WTC11 (cell line): Measurements from ENCODE around the gene MFSD2A.

Experiments used
- ATF2 ChIP-seq: sonication (generic); formaldehyde crosslinking; IDR thresholded peaks from 2 replicates; pipeline ENCODE4 v1.8.1; 2022; ENCODE audit warnings: low read depth, missing genetic modification reagents, borderline replicate concordance
- ATF3 ChIP-seq: sonication (generic); formaldehyde crosslinking; conservative IDR thresholded peaks from 2 replicates; pipeline ENCODE4 v1.8.1; 2022; ENCODE audit warnings: mild to moderate bottlenecking, missing genetic modification reagents
- CTCF ChIP-seq: fragments of 200-600 bp; IDR thresholded peaks from 2 replicates; pipeline ENCODE4 v1.8.0; 2022; ENCODE audit warnings: antibody characterized with exemption
- GTF2I ChIP-seq: fragments of 250-450 bp; sonication (Bioruptor Pico); conservative IDR thresholded peaks from 2 replicates; pipeline ENCODE4 v1.4.0; 2021; ENCODE audit warnings: mild to moderate bottlenecking
- NFE2L1 ChIP-seq: sonication (generic); formaldehyde crosslinking; IDR thresholded peaks from 2 replicates; pipeline ENCODE4 v1.8.1; 2023; ENCODE audit warnings: missing genetic modification reagents
- NR2C2 ChIP-seq: sonication (generic); formaldehyde crosslinking; IDR thresholded peaks from 2 replicates; pipeline ENCODE4 v1.8.0; 2022; ENCODE audit warnings: mild to moderate bottlenecking, missing genetic modification reagents
- RORB ChIP-seq: fragments of 250-450 bp; sonication (Bioruptor Pico); IDR thresholded peaks from 2 replicates; pipeline ENCODE4 v1.9.0; 2021; ENCODE audit warnings: mild to moderate bottlenecking
- TCF7 ChIP-seq: sonication (generic); formaldehyde crosslinking; IDR thresholded peaks from 2 replicates; pipeline ENCODE4 v1.8.0; 2022; ENCODE audit warnings: mild to moderate bottlenecking, low read depth, missing genetic modification reagents, moderate library complexity
- ZNF121 ChIP-seq: sonication (generic); formaldehyde crosslinking; IDR thresholded peaks from 2 replicates; pipeline ENCODE4 v1.8.0; 2023; ENCODE audit warnings: missing genetic modification reagents
- ZNF138 ChIP-seq: sonication (generic); formaldehyde crosslinking; conservative IDR thresholded peaks from 2 replicates; pipeline ENCODE4 v1.8.1; 2022; ENCODE audit warnings: mild to moderate bottlenecking, moderate library complexity, missing genetic modification reagents
- ZNF416 ChIP-seq: fragments of 250-450 bp; sonication (Bioruptor Pico); IDR thresholded peaks from 2 replicates; pipeline ENCODE4 v1.9.0; 2021; ENCODE audit warnings: mild to moderate bottlenecking, inconsistent platforms

- TF ChIP-seq NFE2L1 (CRISPR knock-in tag) = no peak
- no peak for TF ChIP-seq CTCF
- no peak for TF ChIP-seq ZNF138 (CRISPR knock-in tag)
- TF ChIP-seq ZNF121 (CRISPR knock-in tag) = no peak
- TF ChIP-seq ATF3 (CRISPR knock-in tag) = no peak
- no peak for TF ChIP-seq GTF2I
- no peak for TF ChIP-seq ZNF416 (CRISPR knock-in tag)
- TF ChIP-seq NR2C2 (CRISPR knock-in tag) = no peak
- no peak for TF ChIP-seq ATF2
- TF ChIP-seq TCF7 = no peak
- no peak for TF ChIP-seq RORB
Observed at GRCh38 chr1:39988618-39989343, 33.8 kb downstream of the MFSD2A start.
